HG02678 (cell line): ENCODE measurements around the gene THSD7B.
"Not testable (repeated sequence)": the region's sequence is repeated elsewhere in the genome, so short reads cannot be mapped to it uniquely, and the experiment has no call there.

ENCODE experiments used
- ATAC-seq: cut with Tn5 transposase; IDR thresholded peaks from one replicate; pipeline ENCODE4 v1.9.1; 2021; ENCODE audit warnings: mild to moderate bottlenecking, moderate library complexity; ENCODE audit not compliant: unreplicated experiment

Gene THSD7B

GRCh38 chr2:137036619-137037018, 271.3 kb downstream of the THSD7B start:
- no peak for ATAC-seq

GRCh38 chr2:137039482-137040152, 274.3 kb downstream of the THSD7B start:
- ATAC-seq: no peak

DNA sequence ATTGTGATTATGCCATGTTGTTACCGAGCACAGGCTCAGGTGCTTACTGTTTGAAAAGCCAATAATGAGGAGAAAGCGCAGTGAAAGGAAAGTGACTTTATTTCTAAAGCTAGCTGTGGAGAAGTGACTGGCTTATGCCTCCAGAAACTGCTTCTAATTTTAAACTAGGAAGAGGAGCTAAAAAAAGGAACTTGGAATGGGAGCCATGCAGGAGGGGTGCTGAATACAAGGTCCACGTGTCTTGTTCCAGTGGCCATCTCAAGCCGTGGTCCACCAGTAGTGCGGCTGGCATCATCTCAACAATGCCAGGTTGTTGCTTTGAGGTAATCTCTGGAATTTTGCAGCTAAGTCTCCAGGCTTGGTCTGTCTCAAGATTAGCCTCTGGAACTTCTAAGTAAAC, 282.0 kb downstream of the THSD7B start:
- no peak for ATAC-seq

DNA sequence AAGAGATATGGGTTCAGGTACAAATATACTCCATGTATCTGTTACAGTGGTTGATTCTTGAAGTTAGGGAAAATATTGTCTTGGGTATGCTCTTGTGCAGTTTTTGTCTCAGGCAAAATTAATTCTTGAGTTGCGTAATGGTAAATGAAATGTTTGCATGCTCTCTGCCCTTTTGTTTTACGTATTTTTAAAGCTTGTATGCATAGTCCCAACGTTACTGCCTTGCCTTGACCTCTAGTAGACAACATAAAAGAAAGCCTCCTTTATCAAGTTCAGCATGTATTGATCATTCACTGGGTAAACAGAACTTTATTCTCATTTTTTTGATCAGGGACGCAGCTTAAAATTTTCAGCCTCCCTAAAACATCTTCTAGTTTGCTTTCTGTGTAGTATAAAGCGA, 283.1 kb downstream of the THSD7B start:
- no peak for ATAC-seq

DNA sequence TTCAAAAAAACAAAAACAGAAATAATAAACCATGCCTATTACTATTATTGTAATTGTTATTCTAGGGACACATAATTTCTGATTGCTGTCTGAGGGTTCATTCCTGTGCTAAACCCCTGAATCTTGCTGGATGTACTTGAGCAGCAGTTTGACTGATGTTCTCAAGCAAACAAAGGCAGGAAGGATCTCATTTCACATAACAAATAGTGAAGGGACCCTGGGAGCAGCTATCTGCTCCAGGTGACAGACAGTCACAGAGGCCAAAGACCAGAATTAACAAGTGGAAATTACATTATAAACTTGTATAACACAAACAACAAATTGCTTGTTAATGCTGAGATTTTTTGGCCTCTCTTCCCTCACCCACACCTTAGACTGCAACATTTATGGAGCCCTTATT, 284.2 kb downstream of the THSD7B start:
- ATAC-seq: no peak

GRCh38 chr2:137050949-137051348, 285.6 kb downstream of the THSD7B start:
- ATAC-seq: no peak

GRCh38 chr2:137051778-137052398, 286.5 kb downstream of the THSD7B start:
- no peak for ATAC-seq

DNA sequence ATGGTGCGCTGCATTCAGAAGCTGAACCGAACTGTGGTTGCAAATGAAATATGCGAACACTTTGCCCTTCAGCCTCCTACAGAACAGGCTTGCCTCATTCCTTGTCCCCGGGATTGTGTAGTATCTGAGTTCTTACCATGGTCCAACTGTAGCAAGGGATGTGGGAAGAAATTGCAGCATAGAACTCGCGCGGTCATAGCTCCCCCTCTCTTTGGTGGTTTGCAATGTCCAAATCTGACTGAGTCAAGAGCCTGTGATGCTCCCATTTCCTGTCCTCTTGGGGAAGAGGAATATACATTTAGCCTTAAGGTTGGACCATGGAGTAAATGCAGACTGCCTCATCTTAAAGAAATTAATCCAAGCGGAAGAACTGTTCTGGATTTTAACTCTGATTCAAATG, 291.4 kb downstream of the THSD7B start:
- ATAC-seq: no peak

GRCh38 chr2:137076111-137076765, 310.9 kb downstream of the THSD7B start:
- not testable (repeated sequence) for ATAC-seq

- no peak for ATAC-seq
Measured at GRCh38 chr2:137091704-137092103, 326.4 kb downstream of the THSD7B start.

DNA sequence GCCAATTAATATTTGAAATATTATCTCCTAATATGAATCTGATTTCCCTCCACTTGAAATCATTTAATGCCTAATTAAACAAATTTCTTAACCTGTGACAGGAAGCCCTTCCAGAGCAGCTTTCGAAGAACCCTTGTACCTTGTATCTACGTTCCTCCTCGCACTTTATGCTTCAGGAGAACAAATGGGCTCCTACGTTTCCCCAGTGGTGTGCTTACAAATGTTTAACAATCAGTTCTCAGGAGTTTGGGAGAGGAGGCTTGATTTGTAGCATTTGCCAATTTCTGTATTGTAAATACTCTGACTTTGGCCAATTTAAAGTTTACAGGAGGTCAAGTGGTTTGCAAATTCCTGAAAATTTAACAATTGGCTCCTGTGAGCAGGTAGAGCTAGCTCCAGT, 327.8 kb downstream of the THSD7B start:
- ATAC-seq: no peak

DNA sequence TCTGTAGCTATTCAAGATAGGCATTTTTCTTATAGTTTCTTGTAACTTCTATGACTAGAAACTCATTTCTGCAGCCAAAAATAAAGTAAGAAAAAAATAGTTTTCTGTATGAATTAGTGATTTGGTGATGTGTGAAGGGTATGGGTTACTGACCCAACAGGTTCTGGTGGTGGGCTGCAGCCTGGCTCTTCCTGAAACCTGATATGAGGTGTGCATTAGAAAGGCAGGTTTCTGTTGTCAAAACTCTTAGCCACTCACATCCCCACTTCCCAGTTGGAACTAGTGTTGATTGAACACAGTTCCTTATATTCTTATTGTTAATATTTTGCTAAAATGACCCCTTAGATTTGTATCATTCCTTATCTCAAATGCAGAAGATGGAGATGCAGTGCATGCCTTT, 330.8 kb downstream of the THSD7B start:
- no peak for ATAC-seq

DNA sequence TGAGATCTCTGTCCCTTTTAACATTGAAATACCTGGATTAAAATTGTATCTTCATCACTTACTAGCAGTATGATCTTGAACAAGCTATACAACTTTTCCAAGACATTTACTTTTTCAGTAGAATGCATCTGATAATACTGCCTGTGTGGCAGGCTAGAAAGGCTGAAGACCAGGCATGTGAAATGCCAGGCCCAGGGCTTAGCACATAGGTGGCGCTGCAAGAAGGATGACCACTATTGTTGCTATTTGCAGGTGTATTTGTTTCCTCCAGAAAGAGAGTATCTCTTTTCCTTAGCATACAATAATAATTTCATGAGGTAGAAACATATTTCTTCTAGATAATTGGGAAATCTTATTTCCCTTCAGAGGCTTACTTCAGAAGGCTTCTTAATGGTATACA, 331.3 kb downstream of the THSD7B start:
- no peak for ATAC-seq

GRCh38 chr2:137101814-137102213, 336.5 kb downstream of the THSD7B start:
- not testable (repeated sequence) for ATAC-seq

GRCh38 chr2:137107904-137108303, 342.6 kb downstream of the THSD7B start:
- ATAC-seq: no peak

GRCh38 chr2:137111896-137112295, 346.6 kb downstream of the THSD7B start:
- ATAC-seq: no peak

DNA sequence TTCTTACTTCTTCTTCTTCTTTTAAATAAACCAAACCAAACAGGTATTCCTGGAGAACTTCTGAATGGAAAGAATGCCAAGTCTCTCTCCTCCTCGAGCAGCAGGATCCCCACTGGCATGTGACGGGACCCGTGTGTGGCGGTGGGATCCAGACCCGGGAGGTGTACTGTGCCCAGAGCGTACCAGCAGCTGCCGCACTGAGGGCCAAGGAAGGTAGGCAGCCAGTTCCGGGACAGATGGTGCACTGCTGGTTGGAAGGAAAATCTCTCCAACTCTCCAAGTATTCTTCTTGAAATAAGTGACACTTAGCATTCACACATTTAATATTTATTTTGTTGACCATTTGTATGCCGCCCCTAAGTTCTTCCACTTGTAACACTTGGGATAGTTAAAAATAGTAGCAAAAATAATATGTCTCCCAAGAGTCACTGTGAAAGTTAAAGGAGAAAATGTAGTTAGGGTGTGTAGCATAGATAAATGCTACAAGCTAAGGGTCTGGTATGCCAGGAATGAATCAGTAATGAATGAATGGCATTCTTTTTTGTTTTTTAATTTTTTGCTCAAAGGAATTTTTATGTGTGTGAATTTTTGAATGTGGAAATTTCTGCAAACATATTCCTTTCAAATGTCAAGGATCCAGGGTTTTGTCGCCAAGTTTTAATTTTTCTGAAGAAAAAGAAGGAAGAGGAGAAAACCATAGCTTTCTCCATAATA, 349.9 kb downstream of the THSD7B start:
- ATAC-seq: no peak

- ATAC-seq: no peak
Measured at GRCh38 chr2:137115795-137116089, 350.4 kb downstream of the THSD7B start.

DNA sequence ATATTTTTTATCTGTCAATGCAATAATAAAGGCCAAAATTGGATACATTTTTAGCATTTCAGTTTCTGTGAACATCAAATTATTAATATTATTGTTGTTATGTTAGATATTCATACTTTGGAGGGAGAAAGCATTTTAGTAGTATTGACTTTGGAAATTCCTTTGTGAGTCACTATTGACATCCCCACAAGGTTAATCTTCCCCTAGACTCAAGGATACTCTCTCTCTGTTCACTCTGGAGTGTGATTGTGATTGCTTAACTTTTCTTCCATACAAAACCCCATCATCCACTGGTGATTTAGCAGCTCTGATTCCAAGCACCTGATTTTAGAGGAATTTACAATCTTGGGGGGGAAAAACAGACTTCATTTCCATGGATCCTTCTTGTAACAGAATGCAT, 352.0 kb downstream of the THSD7B start:
- no peak for ATAC-seq

- no peak for ATAC-seq
Measured at GRCh38 chr2:137118140-137118539, 352.8 kb downstream of the THSD7B start.

DNA sequence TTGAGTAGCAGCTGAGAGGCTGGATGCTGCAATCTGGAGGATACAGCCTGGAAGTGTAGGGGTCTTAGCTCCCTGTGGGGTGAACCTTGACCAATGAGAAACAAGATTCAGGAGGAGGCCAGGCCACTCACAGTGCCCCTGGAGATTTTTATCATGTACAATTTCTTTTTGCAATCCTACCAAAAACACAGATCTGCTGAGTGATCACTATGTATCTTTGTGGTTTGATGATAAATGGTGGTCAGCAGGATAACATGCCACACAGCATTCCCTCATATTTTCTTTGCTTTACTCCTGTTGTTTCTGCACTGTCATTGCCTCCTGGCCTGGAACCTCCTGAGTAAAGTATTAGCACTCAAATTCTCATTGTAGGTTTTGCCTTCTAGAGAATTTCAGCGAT, 357.9 kb downstream of the THSD7B start:
- no peak for ATAC-seq

GRCh38 chr2:137133225-137133624, 367.9 kb downstream of the THSD7B start:
- ATAC-seq: no peak
